B cell (primary cell): ENCODE results near the gene VAV2.

Experiments
- CTCF ChIP-seq: fragments of 200-600 bp; IDR thresholded peaks from one replicate; pipeline ENCODE4 v1.8.0; 2022; ENCODE audit warnings: antibody characterized with exemption, mild to moderate bottlenecking
- EZH2 ChIP-seq: IDR thresholded peaks from 2 replicates; pipeline ENCODE4 v1.6.1; 2012; ENCODE audit warnings: borderline replicate concordance, low read depth, mild to moderate bottlenecking, moderate library complexity, low read length; ENCODE audit not compliant: insufficient read depth, poor library complexity, severe bottlenecking

- TF ChIP-seq CTCF (no peak), EZH2 (no peak)
Measured at GRCh38 chr9:133889584-133890301, 102.4 kb downstream of the VAV2 start.
